Liver (tissue), 2 donors: Measurements from ENCODE around the gene GCNT1.

Experiments used
- RAD21 ChIP-seq, 2 donors: IDR thresholded peaks; 2 replicates each; pipeline ENCODE4 v1.6.1; 2016; ENCODE audit warnings: antibody characterized with exemption in 2 of 2, mild to moderate bottlenecking in 2 of 2
- TAF1 ChIP-seq: conservative IDR thresholded peaks from 2 replicates; pipeline ENCODE4 v1.6.1; 2016; ENCODE audit warnings: antibody characterized with exemption, mild to moderate bottlenecking
- TF ChIP-seq, protein P1 (sequence below): IDR thresholded peaks from 2 replicates; pipeline ENCODE4 v1.6.1; 2016; ENCODE audit warnings: antibody characterized with exemption
- donor health status: healthy.

- TF ChIP-seq, protein P1, sequence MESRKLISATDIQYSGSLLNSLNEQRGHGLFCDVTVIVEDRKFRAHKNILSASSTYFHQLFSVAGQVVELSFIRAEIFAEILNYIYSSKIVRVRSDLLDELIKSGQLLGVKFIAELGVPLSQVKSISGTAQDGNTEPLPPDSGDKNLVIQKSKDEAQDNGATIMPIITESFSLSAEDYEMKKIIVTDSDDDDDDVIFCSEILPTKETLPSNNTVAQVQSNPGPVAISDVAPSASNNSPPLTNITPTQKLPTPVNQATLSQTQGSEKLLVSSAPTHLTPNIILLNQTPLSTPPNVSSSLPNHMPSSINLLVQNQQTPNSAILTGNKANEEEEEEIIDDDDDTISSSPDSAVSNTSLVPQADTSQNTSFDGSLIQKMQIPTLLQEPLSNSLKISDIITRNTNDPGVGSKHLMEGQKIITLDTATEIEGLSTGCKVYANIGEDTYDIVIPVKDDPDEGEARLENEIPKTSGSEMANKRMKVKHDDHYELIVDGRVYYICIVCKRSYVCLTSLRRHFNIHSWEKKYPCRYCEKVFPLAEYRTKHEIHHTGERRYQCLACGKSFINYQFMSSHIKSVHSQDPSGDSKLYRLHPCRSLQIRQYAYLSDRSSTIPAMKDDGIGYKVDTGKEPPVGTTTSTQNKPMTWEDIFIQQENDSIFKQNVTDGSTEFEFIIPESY: no peak
- TF ChIP-seq TAF1 (no peak), RAD21 (IDR thresholded peaks at IDR 0.05) (no peak)
Observed at GRCh38 chr9:76444322-76444929, 14.6 kb upstream of the GCNT1 start.
